ENCODE measurements around the gene KCNAB1. TPM values are rescaled to one million over a fixed set of nuclear protein-coding genes. Genes with fewer than 3 reads are reported as not detected.

The KCNAB1 gene
- total and polyA plus RNA-seq, 12 donors, result 1.4 to 5.0 (median 2.5) TPM

- Histone ChIP-seq H3K27me3 (peaks cover 0 to 9% (median 0%) of the 10 kb centered on the region in 7 donors), H3K9me3 (no peaks in the 10 kb centered on the region), H3K36me3 (no peaks in the 10 kb centered on the region), H3K4me3 (no peak overlapping the region), H3K4me1 (no peaks in the 10 kb centered on the region), H3K27ac (no peak overlapping the region)
- 85 to 95% methylated on average over 3 of the region's 3 CpGs for WGBS, 2 donors
- DNase-seq (no peak), ATAC-seq (no peak)
- intact Hi-C loops (cut with DNase I), result no loop called here
- no peak for TF ChIP-seq CTCF (IDR thresholded peaks at IDR 0.05)
Observed at GRCh38 chr3:156236556-156237260, 116.3 kb downstream of the KCNAB1 start.

DNA sequence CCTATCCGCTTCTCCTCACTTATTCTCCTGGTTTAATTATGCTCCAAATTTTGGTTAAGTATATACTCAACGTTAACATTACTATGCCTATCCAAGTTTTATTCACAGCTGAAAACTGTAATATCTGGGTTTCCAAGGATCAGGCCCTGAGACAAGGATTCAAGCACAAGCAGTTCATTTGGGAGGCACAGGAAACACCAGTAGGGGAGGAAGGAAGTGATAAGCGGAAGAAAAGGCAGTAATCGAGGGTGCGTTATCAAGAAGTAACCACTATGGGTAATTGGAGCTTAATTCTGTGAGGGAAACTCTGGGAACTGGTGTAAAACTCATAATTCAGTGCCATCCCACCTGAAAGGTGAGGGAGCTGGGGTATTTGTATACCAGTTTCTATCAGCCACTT lies 120.3 kb downstream of the KCNAB1 start:
- no peak for DNase-seq
- WGBS, 2 donors, result 53 to 69% methylated on average over 5 of the region's 5 CpGs

DNA sequence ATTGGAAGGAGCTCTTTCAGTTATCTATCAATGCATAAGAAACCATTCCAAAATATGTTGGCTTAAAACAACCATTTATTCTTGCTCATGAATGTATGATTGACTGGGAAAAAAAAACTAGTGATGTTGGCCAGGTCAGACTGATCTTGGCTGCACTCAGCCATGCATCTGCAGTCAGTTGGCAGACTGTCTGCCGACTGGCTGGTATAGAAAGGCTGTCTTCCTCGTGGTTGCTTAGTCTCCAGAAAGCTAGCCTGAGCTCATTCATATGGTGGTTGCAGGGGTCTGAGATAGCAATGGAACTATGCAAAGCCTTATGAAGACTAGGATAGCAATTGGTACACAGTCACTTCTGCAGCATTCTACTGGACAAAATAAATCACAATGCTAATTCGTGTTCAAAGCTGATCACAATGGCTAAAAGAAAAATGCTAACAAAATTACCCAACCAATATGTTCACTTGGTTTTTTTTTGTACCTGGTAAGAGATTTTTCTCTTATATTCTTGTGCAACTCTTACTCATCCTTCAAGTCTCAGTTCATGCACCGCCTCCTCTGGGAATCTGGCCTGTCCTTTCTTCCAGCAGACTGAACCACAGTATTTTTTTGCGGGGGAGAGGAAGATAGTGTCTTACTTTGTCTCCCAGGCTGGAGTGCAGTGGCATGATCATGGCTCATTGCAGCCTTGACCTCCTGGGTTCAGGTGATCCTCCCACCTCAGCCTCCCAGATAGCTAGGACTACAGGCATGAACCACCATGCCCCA lies 126.8 kb downstream of the KCNAB1 start:
- no peak for TF ChIP-seq CTCF (IDR thresholded peaks at IDR 0.05)
- Histone ChIP-seq H3K27me3 (peaks cover 0 to 11% (median 0%) of the 10 kb centered on the region in 7 donors), H3K9me3 (no peaks in the 10 kb centered on the region), H3K4me1 (no peaks in the 10 kb centered on the region), H3K36me3 (no peaks in the 10 kb centered on the region), H3K27ac (no peak overlapping the region), H3K4me3 (no peak overlapping the region)
- intact Hi-C loops (cut with DNase I), result no loop called here
- DNase-seq, result no peak
- 67 to 72% methylated on average over 5 of the region's 5 CpGs for WGBS, 2 donors
- ATAC-seq, result no peak

More for the DNA sequence above, 120.3 kb downstream of the KCNAB1 start:
- ATAC-seq, result no peak
- intact Hi-C loops (cut with DNase I), result no loop called here
- H3K27me3 ChIP-seq, result peaks cover 0 to 5% (median 0%) of the 10 kb centered on the region in 7 donors
- no peak for TF ChIP-seq CTCF (IDR thresholded peaks at IDR 0.05)
- no peak overlapping the region for H3K27ac ChIP-seq
- H3K36me3 ChIP-seq, result no peaks in the 10 kb centered on the region
- no peak overlapping the region for H3K4me3 ChIP-seq
- no peaks in the 10 kb centered on the region for H3K9me3 ChIP-seq
- no peaks in the 10 kb centered on the region for H3K4me1 ChIP-seq

GRCh38 chr3:156250550-156250949 lies 130.2 kb downstream of the KCNAB1 start:
- DNase-seq (no peak), ATAC-seq (no peak)
- intact Hi-C loops (cut with DNase I), result no loop called here
- Histone ChIP-seq H3K4me3 (no peak overlapping the region), H3K9me3 (no peaks in the 10 kb centered on the region), H3K36me3 (no peaks in the 10 kb centered on the region), H3K27ac (no peak overlapping the region), H3K4me1 (no peaks in the 10 kb centered on the region), H3K27me3 (peaks cover 0 to 6% (median 0%) of the 10 kb centered on the region in 7 donors)
- WGBS, 2 donors, result 89 to 90% methylated on average over 1 of the region's 1 CpG
- no peak for TF ChIP-seq CTCF (IDR thresholded peaks at IDR 0.05)
